HepG2 (cell line): Measurements from ENCODE around the gene IGFBP6. TPM values are rescaled to one million over a fixed set of nuclear protein-coding genes. Genes with fewer than 3 reads are reported as not detected.

Source experiments
- ERF ChIP-seq: IDR thresholded peaks from 2 replicates; pipeline ENCODE4 v1.6.1; 2018; ENCODE audit warnings: missing biosample characterization, missing genetic modification reagents
- EZH2 ChIP-seq: conservative IDR thresholded peaks from 2 replicates; pipeline ENCODE4 v1.6.1; 2012; ENCODE audit warnings: mild to moderate bottlenecking, low read depth, low read length, moderate library complexity
- MAF1 ChIP-seq: sonication (generic); formaldehyde crosslinking; IDR thresholded peaks from 2 replicates; pipeline ENCODE4 v1.5.0; 2020; ENCODE audit warnings: missing genetic modification reagents, borderline replicate concordance
- MTA1 ChIP-seq: sonication (generic); formaldehyde crosslinking; IDR thresholded peaks from 2 replicates; pipeline ENCODE4 v1.4.0; 2020; ENCODE audit warnings: missing genetic modification reagents, mild to moderate bottlenecking, borderline replicate concordance
- NCOA1 ChIP-seq: sonication (generic); formaldehyde crosslinking; IDR thresholded peaks from 2 replicates; pipeline ENCODE4 v1.9.0; 2021; ENCODE audit warnings: missing genetic modification reagents
- NFKBIZ ChIP-seq: IDR thresholded peaks from 2 replicates; pipeline ENCODE4 v1.6.1; 2018; ENCODE audit warnings: missing genetic modification reagents, missing compliant biosample characterization
- NKX3-1 ChIP-seq: sonication (generic); formaldehyde crosslinking; IDR thresholded peaks from 2 replicates; pipeline ENCODE4 v1.5.0; 2020; ENCODE audit warnings: missing genetic modification reagents
- RAD21 ChIP-seq: fragments of 450-650 bp; formaldehyde crosslinking; IDR thresholded peaks from 2 replicates; pipeline ENCODE4 v1.5.0; 2020; ENCODE audit warnings: mild to moderate bottlenecking
- RNF2 ChIP-seq: fragments of 450-650 bp; conservative IDR thresholded peaks from 2 replicates; pipeline ENCODE4 v1.6.1; 2016; ENCODE audit warnings: low read depth
- ZNF672 ChIP-seq: sonication (generic); formaldehyde crosslinking; IDR thresholded peaks from 2 replicates; pipeline ENCODE4 v1.8.1; 2022; ENCODE audit warnings: missing genetic modification reagents
- ZNF790 ChIP-seq: sonication (generic); formaldehyde crosslinking; IDR thresholded peaks from 2 replicates; pipeline ENCODE4 v1.8.0; 2022; ENCODE audit warnings: missing genetic modification reagents, mild to moderate bottlenecking, borderline replicate concordance
- polyA plus RNA-seq, 8 experiments: library from polyadenylated mRNA; depleted of rRNA in 3 of 8; stranded (reverse) in 7 of 8; unstranded in 1 of 8; fragments of >200 nt; fragmentation: Illumina TruSeq in 4 of 8; extraction: Trizol in 4 of 8; gene quantifications; 2 replicates each; pipeline versions ENCODE4 v1.2.1 to v1.2.3, GENCODE V29; 2011 to 2016; ENCODE audit warnings: low read depth in 4 of 8, missing spikeins in 1 of 8, mixed read lengths in 1 of 8; ENCODE audit not compliant: insufficient read depth in 1 of 8
- total RNA-seq, 5 experiments: library from RNA; depleted of rRNA; stranded (reverse); fragments of >200 nt; fragmentation: Illumina TruSeq; extraction: Trizol; gene quantifications; 2 replicates each; pipeline ENCODE4 v1.2.3, GENCODE V29; 2016; ENCODE audit warnings: low read depth in 1 of 5
- TF ChIP-seq, protein P1 (sequence below): sonication (generic); formaldehyde crosslinking; IDR thresholded peaks from 2 replicates; pipeline ENCODE4 v1.4.0; 2020; ENCODE audit warnings: mild to moderate bottlenecking, missing genetic modification reagents
- TF ChIP-seq, protein P2 (sequence below): IDR thresholded peaks from 2 replicates; pipeline ENCODE4 v1.6.1; 2012; ENCODE audit warnings: inconsistent platforms
- TF ChIP-seq, protein P3 (sequence below): sonication (generic); formaldehyde crosslinking; conservative IDR thresholded peaks from 2 replicates; pipeline ENCODE4 v1.8.1; 2023; ENCODE audit warnings: missing genetic modification reagents
- TF ChIP-seq, protein P4 (sequence below): sonication (generic); formaldehyde crosslinking; IDR thresholded peaks from 2 replicates; pipeline ENCODE4 v1.4.0; 2020; ENCODE audit warnings: missing genetic modification reagents
- TF ChIP-seq, protein P5 (sequence below): sonication (generic); formaldehyde crosslinking; IDR thresholded peaks from 2 replicates; pipeline ENCODE4 v1.4.0; 2020; ENCODE audit warnings: mild to moderate bottlenecking, missing genetic modification reagents

IGFBP6 gene
- total and polyA plus RNA-seq, 2 of the 13 experiments (the other 11 are each of a cell fraction or from before 2014, with no cell fraction given) = 3.9 to 25.2 TPM

DNA sequence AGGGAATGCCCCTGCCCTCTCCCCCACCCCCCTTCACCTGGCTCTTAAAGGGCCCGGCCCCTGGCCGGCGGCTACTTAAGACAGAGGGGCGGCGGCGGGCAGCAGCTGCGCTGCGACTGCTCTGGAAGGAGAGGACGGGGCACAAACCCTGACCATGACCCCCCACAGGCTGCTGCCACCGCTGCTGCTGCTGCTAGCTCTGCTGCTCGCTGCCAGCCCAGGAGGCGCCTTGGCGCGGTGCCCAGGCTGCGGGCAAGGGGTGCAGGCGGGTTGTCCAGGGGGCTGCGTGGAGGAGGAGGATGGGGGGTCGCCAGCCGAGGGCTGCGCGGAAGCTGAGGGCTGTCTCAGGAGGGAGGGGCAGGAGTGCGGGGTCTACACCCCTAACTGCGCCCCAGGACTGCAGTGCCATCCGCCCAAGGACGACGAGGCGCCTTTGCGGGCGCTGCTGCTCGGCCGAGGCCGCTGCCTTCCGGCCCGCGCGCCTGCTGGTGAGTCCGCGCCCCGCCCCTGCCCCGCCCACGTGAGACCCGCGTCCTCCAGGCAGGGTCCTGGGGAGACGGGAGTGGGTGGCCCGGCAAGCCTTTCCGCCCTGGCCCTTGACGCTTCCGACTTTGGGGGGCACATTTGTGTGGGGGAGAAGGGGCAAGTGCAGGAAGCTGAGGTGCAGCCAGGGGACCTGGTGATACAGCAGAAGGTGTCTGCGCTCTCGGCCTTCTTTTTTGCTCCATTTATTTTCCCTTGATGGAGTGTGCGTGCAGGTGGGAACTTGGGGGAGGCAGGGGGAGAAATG, at the start of gene IGFBP6 (continued):
- TF ChIP-seq, protein P1, sequence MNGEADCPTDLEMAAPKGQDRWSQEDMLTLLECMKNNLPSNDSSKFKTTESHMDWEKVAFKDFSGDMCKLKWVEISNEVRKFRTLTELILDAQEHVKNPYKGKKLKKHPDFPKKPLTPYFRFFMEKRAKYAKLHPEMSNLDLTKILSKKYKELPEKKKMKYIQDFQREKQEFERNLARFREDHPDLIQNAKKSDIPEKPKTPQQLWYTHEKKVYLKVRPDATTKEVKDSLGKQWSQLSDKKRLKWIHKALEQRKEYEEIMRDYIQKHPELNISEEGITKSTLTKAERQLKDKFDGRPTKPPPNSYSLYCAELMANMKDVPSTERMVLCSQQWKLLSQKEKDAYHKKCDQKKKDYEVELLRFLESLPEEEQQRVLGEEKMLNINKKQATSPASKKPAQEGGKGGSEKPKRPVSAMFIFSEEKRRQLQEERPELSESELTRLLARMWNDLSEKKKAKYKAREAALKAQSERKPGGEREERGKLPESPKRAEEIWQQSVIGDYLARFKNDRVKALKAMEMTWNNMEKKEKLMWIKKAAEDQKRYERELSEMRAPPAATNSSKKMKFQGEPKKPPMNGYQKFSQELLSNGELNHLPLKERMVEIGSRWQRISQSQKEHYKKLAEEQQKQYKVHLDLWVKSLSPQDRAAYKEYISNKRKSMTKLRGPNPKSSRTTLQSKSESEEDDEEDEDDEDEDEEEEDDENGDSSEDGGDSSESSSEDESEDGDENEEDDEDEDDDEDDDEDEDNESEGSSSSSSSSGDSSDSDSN = peak; percentile 58
- no peak for TF ChIP-seq MAF1 (CRISPR knock-in tag)
- TF ChIP-seq NFKBIZ = no peak
- TF ChIP-seq ZNF672 (CRISPR knock-in tag) = no peak
- peak; percentile 71; the same call in 1 of the 2 replicates for TF ChIP-seq ERF (CRISPR knock-in tag)
- no peak for TF ChIP-seq RAD21 (CRISPR knock-in tag)
- TF ChIP-seq NKX3-1 (CRISPR knock-in tag) = no peak
- TF ChIP-seq, protein P2, sequence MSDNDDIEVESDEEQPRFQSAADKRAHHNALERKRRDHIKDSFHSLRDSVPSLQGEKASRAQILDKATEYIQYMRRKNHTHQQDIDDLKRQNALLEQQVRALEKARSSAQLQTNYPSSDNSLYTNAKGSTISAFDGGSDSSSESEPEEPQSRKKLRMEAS = peak; percentile 44; the same call in 1 of the 2 replicates
- TF ChIP-seq NCOA1 = no peak
- TF ChIP-seq EZH2 = no peak
- TF ChIP-seq, protein P3, sequence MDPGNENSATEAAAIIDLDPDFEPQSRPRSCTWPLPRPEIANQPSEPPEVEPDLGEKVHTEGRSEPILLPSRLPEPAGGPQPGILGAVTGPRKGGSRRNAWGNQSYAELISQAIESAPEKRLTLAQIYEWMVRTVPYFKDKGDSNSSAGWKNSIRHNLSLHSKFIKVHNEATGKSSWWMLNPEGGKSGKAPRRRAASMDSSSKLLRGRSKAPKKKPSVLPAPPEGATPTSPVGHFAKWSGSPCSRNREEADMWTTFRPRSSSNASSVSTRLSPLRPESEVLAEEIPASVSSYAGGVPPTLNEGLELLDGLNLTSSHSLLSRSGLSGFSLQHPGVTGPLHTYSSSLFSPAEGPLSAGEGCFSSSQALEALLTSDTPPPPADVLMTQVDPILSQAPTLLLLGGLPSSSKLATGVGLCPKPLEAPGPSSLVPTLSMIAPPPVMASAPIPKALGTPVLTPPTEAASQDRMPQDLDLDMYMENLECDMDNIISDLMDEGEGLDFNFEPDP (CRISPR knock-in tag) = no peak
- TF ChIP-seq, protein P4, sequence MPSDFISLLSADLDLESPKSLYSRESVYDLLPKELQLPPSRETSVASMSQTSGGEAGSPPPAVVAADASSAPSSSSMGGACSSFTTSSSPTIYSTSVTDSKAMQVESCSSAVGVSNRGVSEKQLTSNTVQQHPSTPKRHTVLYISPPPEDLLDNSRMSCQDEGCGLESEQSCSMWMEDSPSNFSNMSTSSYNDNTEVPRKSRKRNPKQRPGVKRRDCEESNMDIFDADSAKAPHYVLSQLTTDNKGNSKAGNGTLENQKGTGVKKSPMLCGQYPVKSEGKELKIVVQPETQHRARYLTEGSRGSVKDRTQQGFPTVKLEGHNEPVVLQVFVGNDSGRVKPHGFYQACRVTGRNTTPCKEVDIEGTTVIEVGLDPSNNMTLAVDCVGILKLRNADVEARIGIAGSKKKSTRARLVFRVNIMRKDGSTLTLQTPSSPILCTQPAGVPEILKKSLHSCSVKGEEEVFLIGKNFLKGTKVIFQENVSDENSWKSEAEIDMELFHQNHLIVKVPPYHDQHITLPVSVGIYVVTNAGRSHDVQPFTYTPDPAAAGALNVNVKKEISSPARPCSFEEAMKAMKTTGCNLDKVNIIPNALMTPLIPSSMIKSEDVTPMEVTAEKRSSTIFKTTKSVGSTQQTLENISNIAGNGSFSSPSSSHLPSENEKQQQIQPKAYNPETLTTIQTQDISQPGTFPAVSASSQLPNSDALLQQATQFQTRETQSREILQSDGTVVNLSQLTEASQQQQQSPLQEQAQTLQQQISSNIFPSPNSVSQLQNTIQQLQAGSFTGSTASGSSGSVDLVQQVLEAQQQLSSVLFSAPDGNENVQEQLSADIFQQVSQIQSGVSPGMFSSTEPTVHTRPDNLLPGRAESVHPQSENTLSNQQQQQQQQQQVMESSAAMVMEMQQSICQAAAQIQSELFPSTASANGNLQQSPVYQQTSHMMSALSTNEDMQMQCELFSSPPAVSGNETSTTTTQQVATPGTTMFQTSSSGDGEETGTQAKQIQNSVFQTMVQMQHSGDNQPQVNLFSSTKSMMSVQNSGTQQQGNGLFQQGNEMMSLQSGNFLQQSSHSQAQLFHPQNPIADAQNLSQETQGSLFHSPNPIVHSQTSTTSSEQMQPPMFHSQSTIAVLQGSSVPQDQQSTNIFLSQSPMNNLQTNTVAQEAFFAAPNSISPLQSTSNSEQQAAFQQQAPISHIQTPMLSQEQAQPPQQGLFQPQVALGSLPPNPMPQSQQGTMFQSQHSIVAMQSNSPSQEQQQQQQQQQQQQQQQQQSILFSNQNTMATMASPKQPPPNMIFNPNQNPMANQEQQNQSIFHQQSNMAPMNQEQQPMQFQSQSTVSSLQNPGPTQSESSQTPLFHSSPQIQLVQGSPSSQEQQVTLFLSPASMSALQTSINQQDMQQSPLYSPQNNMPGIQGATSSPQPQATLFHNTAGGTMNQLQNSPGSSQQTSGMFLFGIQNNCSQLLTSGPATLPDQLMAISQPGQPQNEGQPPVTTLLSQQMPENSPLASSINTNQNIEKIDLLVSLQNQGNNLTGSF (CRISPR knock-in tag) = no peak
- TF ChIP-seq MTA1 (CRISPR knock-in tag) = peak; percentile 66; the same call in 1 of the 2 replicates
- TF ChIP-seq, protein P5, sequence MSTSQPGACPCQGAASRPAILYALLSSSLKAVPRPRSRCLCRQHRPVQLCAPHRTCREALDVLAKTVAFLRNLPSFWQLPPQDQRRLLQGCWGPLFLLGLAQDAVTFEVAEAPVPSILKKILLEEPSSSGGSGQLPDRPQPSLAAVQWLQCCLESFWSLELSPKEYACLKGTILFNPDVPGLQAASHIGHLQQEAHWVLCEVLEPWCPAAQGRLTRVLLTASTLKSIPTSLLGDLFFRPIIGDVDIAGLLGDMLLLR = 0 out of 2 replicates have a peak, but pooled peaks have one; percentile 35
- TF ChIP-seq ZNF790 (CRISPR knock-in tag) = no peak
- TF ChIP-seq RNF2 = no peak
